Activated gamma-delta T cell (primary cell): ENCODE data around the gene STARD5.

ENCODE experiments used
- DNase-seq: peaks from one replicate; lab custom pipeline; 2025; lab: John Stamatoyannopoulos, UW

The STARD5 gene

DNA sequence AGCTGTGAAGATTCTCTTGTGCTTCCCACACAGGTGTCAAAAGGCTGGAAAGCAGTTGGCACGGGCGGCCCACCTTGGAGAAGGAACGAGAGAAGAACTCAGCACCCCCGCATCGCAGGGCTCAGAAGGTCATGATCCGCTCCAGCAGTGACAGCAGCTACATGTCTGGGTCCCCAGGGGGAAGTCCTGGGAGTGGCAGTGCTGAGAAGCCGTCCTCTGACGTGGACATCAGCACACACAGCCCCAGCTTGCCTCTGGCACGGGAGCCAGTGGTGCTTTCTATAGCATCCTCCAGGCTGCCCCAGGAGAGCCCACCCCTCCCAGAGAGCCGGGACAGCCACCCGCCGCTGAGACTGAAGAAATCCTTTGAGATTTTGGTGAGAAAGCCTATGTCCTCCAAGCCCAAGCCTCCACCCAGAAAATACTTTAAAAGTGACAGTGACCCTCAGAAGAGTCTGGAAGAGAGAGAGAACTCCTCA is 31.4 kb downstream of the STARD5 start:
- no peak for DNase-seq

GRCh38 chr15:81291916-81292522 is 31.9 kb downstream of the STARD5 start:
- no peak for DNase-seq

GRCh38 chr15:81289910-81290309 is 34.0 kb downstream of the STARD5 start:
- no peak for DNase-seq

GRCh38 chr15:81288616-81289015 is 35.3 kb downstream of the STARD5 start:
- no peak for DNase-seq

- DNase-seq: no peak
Observed at GRCh38 chr15:81288040-81288439, 35.9 kb downstream of the STARD5 start.

DNA sequence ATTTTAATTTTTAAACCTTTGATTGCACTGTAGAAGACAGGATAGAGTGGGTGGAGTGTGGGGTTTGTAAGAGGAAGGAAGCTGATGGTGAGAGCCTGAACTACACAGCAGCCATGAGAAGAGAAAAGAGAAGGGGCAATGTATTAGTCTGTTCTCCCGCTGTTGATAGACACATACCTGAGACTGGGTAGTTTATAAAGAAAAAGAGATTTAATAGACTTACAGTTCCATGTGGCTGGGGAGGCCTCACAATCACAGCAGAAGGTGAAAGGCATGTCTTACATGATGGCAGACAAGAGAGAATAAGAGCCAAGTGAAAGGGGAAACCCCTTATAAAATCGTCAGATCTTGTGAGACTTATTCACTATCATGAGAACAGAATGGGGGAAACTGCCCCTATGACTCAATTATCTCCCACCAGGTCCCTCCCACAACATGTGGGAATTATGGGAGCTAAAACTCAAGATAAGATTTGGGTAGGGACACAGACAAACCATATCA is 37.3 kb downstream of the STARD5 start:
- no peak for DNase-seq

DNA sequence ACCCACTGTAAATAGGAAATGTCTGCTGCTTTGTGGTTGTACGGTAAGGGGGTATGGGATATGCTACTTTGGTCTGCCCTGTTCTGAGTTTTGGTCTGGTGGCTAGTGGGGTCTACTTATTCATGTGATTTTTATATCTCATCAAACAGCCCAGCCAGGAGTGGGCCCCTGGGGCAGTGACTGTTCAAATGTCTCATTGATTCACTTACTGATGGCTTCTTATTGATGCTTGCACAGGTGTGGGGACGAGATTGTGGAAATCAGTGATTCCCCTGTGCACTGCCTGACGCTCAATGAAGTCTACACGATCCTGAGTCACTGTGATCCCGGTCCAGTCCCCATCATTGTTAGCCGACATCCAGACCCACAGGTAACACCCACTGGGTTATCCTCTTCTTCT is 38.5 kb downstream of the STARD5 start:
- no peak for DNase-seq

GRCh38 chr15:81284256-81285031 is 39.5 kb downstream of the STARD5 start:
- DNase-seq: no peak

GRCh38 chr15:81282911-81283310 is 41.0 kb downstream of the STARD5 start:
- DNase-seq: no peak

- no peak for DNase-seq
Observed at GRCh38 chr15:81282606-81282895, 41.4 kb downstream of the STARD5 start.

- no peak for DNase-seq
Observed at GRCh38 chr15:81281766-81282605, 42.0 kb downstream of the STARD5 start.

DNA sequence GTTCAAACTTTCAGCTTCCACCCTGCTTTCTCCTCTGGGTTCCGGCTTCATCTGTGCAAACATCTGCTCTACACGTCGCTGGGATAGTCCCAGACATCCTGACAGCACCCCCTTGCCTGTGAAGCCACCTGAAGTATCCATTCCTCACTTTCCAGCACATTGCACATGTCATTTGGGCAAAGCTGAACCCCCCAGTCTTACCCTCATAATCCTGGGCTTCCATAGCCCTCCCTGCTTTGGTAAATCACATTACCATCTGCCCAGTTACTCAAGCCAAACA is 42.5 kb downstream of the STARD5 start:
- no peak for DNase-seq

DNA sequence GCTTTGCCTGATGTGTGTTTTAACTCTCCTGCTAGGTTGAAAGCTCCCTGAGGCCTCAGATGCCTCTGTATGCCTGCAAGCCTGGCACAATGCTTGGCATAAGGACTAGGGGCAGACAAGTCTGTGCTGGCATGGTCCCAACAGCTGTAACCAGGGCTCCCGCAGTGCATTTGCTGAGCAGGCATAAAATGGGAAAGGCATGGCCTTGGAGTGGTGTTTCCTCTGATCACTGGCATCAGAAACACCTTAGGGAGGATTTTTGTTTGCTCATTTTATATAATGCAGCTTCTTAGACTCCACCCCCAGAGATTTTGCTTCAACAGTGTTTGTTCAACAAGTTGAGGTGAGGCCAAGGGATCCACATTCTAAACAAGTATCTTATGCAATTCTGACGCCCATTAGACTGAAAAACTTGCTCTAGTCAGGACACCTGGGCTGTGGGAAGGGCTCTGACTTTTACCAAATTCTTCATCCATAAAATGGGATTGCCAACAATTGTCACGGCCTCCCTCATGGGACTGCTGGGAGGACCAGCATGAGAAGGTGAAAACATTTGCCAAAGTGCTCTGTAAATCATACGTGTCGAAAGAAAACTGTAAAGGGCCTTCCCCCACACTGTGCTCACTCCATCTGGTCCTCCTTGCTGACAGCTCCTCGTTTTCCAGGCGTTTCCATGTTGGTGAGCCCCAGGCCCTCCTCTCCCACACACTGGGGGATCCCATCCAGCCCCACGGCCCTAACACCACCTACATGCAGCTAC is 43.1 kb downstream of the STARD5 start:
- no peak for DNase-seq

DNA sequence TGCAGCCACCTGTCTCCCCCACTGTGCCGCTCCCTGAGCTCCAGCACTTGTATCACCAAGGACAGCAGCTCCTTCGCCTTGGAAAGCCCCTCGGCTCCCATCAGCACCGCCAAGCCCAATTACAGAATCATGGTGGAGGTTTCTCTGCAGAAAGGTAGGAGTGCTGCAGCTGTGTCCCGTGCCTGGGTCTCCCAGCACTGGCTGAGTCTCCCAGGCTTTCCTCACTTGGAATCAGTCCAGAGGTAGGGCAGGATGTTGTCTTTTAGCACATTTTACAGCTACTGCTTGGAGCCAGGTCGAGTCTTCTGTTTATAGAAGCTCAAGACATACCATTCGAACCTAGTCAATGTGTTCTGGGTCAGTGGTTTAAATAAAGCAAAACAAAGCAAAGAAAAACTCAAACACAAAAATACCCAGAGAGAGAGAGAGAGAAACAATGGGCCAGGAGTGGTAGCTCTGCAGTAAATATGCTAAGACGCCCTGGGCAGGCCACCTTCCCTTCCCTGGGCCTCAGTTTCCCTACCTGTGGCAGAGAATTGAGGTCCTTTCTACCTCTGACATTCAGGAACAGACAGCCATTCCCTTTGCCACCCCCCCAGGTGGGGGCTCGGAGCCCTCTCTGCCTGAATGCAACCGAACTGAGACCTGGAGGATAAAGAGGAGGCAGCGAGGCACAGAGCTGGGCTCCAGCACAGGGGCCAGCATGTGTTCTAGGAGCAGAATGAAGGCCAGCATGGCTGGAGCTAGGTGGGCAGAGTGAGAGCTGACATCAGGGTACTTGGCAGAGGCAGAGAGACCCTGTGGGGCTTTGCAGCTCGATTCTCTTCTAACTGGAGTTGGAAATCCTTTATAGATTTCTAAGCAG is 44.1 kb downstream of the STARD5 start:
- DNase-seq: no peak

DNA sequence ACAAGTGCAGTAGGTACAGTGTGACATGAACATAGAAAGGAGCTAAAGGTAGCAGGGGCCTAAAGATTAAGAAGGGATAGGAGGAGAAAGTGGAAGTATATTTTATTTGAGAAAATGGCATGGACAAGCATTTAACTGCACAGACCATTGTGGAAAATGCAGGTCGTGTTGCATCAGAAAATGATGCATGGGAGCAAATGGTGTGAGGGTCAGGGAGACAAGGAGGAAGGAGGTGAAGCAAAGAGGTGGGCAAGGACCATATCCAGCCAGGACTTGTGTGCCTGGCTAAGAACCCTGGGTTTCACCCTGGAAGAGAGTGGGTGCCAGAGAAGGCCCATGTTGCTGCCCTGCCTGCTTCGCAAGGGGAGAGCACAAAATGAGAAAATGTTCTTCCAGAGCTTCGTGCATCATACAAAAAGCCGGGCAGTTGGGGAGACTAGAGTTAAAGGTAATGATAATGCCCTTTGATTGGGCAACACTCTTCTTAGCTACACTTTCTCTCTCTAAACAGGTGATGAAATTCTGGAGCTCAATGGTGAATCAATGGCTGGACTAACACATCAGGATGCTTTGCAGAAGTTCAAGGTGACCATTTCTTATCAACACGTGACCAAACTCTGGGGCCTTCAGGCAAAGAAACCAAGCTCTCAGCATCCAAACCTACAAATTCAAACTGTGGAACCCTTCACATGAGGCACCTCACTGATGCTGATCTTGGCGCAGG is 45.5 kb downstream of the STARD5 start:
- no peak for DNase-seq

DNA sequence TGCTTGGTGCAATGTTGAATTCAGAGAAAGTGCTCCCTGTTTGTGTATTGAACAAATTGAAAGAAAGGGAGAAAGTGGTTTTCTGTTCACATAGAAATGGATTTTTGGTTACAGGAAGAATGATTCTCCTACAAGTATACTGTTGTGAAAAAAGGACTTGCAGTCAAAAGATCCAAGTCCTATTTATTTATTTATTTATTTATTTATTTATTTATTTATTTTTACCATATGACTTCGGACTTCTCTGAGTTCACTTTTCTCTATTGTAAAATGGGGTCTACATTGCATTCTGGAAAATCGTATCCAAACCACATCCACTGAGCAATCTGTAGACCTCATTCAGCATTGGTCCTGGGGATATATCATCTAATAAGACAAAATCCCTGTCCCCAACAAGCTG is 46.1 kb downstream of the STARD5 start:
- no peak for DNase-seq

GRCh38 chr15:81276967-81277366 is 47.0 kb downstream of the STARD5 start:
- no peak for DNase-seq

GRCh38 chr15:81275711-81276392 is 48.1 kb downstream of the STARD5 start:
- no peak for DNase-seq

DNA sequence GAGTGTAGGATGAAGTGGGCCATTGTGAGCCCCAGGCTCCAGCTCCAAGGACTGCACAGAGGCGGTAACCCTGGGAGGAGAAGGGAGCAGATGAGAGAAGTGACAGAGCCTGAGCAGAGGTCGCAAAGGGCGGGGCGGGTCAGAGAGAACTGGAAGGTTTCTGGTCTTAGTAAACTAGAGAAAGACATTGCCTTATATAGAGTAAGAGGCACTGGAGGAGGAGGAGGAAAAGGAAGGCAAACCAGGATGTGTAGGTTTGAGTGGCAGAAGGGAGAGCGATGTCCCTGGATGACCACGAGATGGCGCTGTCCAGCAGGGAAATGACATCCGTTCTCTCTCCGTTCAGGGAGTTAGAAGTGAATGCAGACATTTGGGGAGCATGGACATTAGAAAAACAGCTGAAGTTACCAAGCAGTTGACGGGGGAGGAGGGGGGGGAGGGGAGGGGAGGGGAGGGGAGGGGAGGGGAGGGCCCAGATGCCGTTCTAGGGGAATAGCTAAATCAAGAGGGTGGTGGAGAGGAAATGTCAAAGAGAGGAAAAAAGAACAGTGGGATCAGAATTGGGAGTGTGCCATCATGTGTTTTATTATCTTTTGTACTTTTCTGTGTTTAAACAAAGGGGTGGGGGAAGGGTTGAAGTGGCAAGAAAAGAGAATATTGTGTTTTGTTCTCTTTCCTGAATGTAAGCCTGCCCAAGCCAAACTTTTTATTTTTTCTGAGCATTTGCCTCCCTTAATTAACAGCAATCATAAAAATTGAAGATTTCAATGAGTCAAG is 48.8 kb downstream of the STARD5 start:
- DNase-seq: no peak
